B cell (primary cell): Measurements from ENCODE around the gene TMEM201.

Experiments used
- CTCF ChIP-seq: fragments of 200-600 bp; IDR thresholded peaks from one replicate; pipeline ENCODE4 v1.8.0; 2022; ENCODE audit warnings: antibody characterized with exemption, mild to moderate bottlenecking
- EZH2 ChIP-seq: IDR thresholded peaks from 2 replicates; pipeline ENCODE4 v1.6.1; 2012; ENCODE audit warnings: borderline replicate concordance, low read depth, mild to moderate bottlenecking, moderate library complexity, low read length; ENCODE audit not compliant: insufficient read depth, poor library complexity, severe bottlenecking

- TF ChIP-seq CTCF = no peak
- TF ChIP-seq EZH2 = no peak
Observed at GRCh38 chr1:9539165-9539828, 49.4 kb upstream of the TMEM201 start, which contains the start of gene SLC25A33.
